Adipose tissue (tissue), 3 donors: ENCODE data around the gene WSCD2. TPM values are rescaled to one million over a fixed set of nuclear protein-coding genes. Genes with fewer than 3 reads are reported as not detected.

ENCODE experiments used
- H3K27ac ChIP-seq: one replicate; pipeline ENCODE4 v1.5.1; 2013; ENCODE audit warnings: low read depth, low read length
- WGBS, 3 donors: extraction: QIAGEN DNeasy Blood & Tissue Kit; methylation state at CpG; one replicate each; pipeline ENCODE4 v1.1.7; 2013; 5-methylcytosine and 5-hydroxymethylcytosine counted together
- polyA plus RNA-seq, 3 donors: library from polyadenylated mRNA; stranded (reverse); fragments of 200-250 nt; gene quantifications; one replicate each; pipeline ENCODE4 v1.2.3, GENCODE V29; 2013
- donor health status: healthy with polysubstance abuse.
- donor health status: Bipolar disorder and iron deficiency.
- donor health status: healthy.

The WSCD2 gene
- polyA plus RNA-seq, 3 donors: 0.07 to 0.90 (median 0.22) TPM

GRCh38 chr12:108265505-108265904, 136.4 kb downstream of the WSCD2 start:
- H3K27ac ChIP-seq: no peak overlapping the region
- 76 to 96% (median 92%) methylated on average over 1 of the region's 1 CpG for WGBS, 3 donors

DNA sequence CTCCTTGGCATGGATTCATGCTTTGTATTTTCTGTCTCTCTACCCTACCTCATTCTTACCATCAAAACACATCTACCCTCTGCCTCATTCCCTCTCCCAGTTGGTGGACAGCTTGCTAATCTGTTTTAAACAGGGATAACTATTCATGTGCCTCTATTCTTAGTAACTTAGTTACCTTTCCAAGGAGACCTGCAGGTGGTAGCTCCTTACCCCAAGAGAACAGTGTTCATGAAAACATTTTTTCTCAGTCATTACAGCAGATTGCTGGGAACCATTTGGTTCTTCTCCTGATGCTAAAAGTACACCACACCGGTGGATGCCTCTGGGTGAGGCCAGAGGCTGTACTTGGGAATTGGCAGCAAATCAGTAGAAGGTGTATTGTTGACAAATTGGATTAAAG, 137.0 kb downstream of the WSCD2 start:
- 61 to 88% (median 79%) methylated on average over 1 of the region's 1 CpG for WGBS, 3 donors
- no peak overlapping the region for H3K27ac ChIP-seq

- WGBS, 3 donors: 59 to 84% (median 84%) methylated on average over 4 of the region's 4 CpGs
- no peak overlapping the region for H3K27ac ChIP-seq
These were observed 138.4 kb downstream of the WSCD2 start for GRCh38 chr12:108267450-108267849.

DNA sequence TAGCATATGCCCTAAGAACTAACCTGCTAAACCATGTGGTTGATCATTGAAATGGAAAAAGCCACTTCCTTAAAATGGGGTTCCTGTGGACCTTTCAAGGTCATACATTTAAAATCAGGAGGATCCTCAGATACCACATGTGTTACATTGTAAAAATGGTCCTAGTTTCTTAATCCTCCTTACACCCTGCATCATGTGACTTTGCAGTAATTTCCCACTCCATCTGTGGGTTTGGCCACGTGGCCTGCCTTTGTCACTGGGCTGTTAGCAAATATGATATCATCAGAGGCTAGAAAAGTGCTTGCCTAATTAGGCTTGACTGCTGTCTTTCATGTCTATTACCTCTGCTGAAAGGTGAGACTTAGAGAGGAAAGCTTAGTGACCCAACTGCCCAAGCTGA, 139.3 kb downstream of the WSCD2 start:
- H3K27ac ChIP-seq: no peak overlapping the region
- WGBS, 3 donors: 31 to 57% (median 42%) methylated on average over 1 of the region's 1 CpG

DNA sequence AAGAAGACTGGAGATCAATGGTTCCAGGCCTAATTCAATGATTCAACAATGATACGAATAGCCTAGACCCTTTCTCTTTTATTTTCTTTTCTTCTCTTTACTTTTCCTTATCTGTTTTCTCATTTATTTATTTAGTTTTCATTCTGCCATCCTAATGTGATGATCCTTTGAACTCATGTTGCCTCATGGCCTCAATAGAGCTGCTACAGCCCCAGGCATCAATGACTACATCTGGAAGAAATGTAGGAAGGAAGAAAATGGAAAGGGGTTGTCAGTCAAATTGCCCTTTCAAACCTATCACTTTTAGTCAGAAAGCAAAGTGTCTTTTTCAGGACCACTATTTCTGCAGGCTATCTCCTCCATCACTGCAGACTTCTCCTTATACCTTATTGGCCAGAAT, 140.1 kb downstream of the WSCD2 start:
- no peak overlapping the region for H3K27ac ChIP-seq
- WGBS, 3 donors: 52 to 89% (median 87%) methylated on average over 1 of the region's 1 CpG

DNA sequence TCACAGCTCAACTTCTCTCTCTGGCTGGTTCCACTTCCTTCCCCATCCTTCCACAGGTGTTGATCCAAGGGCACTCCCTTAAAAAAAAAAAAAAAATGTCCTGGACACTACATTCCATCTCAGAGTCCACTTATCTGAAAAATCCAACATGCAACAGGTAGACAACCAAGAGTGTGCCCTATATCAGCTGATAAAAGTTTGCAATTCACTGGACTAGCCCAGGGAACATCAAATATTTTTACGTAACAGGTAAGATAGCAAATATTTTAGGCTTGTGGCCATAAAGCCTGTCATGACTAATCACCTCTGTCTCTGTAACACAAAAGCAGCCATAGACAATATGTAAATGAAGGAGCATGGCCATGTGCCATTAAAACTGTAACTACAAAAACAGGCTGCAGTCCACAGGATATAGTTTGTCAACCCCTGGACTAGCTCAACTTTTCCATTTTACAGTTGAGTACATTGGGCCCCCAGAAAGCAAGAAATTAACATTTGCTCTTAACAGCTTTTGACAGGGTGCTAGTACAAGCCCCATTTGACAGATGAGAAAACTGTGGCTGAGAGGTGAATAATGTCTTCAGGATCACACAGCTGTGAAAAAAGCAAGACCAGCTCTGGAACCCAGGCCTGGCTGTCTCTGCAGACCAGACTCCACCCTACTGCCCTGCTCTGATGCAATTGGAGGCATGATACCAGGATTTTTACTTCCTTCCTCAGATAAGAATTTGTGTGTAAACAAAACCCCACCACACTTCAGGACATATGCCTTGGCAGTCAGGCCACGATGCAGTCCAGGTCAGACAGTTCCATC, 141.2 kb downstream of the WSCD2 start:
- no peak overlapping the region for H3K27ac ChIP-seq
- WGBS, 3 donors: 33 to 50% (median 40%) methylated on average over 2 of the region's 2 CpGs

DNA sequence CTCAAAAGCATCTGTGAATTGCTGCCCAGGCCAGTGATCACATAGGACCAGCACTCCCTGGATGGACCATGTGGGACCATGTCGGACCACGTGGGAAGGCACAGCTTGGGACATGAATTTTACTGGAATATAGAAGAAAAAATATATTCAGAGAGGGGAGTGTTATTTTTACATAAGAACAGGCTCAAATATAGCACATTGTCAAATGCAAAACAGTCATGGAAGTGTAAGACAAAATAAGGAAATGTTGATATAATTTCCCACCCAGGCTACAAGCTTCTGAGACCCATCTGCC, 141.7 kb downstream of the WSCD2 start:
- WGBS, 3 donors: 50 to 68% (median 53%) methylated on average over 2 of the region's 2 CpGs
- H3K27ac ChIP-seq: no peak overlapping the region

DNA sequence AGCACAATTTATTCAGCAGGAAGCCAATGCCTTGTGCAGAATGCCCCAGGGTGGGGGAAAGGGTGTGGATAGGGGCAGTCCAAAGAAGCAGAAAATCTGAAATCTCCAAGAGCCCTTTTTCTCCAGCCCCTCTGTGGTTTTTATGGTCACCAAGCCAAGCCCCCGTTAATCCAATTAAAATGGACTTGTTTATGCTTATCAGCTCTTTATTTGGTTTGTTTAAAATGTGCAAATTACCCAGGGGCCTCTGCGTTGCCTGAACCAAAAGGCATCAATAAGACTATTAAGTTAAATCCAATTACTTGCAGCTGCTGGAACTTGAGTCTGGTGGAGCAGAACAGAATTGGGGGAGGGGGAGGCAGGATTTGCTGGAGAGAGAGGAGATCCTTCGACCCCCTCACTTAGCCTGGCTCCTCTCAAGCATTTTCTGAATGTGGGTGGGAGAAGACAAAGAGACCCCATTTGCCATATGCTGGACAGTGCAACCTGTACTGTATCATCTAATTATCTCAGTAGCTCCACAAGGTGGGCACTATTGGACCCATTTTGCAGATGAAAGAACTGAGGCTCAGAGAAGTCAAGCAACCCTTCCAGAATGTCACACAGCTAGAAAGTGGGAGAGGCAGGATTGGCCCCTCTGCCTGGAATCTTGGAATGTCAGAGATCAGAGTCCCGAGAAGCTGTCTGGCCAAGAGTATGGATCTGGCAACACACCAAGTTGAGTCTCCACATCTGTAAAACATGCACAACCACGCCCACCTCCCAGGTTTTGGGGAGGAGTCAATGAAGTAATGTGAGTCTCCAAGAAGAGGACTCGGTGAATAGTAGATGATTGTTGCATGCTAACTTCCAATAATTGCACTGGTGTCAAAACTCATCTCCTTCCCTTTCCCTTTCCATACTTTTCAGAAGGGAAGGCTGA, 143.1 kb downstream of the WSCD2 start:
- 56 to 72% (median 62%) methylated on average over 6 of the region's 6 CpGs for WGBS, 3 donors
- no peak overlapping the region for H3K27ac ChIP-seq

DNA sequence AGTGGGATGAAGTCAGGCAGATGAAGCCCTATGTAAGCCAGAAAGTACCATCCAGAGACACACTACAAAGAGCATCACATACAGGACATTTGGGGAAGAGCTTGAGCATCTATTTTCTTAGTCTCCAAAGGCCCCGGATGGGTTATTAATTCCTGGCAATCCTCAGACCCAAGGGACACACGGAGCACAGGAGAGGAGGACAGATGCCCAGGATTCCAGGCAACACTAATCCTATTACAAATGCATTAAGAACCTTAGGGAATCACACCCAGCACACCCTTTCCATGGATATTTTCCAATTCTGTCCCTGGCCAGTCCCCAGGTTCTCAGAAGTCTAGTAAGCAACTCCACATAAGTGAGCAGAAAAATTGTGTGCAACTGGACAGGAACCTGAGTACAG, 144.1 kb downstream of the WSCD2 start:
- 44 to 64% (median 52%) methylated on average over 2 of the region's 2 CpGs for WGBS, 3 donors
- H3K27ac ChIP-seq: no peak overlapping the region

DNA sequence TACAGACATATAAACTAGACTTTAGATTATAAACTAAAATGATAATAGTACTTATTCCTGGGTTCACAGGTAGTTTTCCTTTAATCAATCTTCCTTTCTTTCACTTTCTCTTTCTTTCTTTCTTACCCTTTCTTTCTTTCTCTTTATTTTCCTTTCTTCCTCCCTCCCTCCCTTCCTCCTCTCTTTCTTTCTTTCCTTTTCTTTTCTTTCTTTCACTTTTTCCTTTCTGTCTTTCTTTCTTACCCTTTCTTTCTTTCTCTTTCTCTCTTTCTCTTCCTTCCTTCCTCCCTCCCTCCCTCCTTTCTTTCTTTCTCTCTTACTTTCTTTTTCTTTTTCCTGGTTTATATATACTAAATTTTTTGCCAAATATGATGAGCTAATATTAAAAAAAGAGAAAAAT, 148.5 kb downstream of the WSCD2 start:
- H3K27ac ChIP-seq: no peak overlapping the region

DNA sequence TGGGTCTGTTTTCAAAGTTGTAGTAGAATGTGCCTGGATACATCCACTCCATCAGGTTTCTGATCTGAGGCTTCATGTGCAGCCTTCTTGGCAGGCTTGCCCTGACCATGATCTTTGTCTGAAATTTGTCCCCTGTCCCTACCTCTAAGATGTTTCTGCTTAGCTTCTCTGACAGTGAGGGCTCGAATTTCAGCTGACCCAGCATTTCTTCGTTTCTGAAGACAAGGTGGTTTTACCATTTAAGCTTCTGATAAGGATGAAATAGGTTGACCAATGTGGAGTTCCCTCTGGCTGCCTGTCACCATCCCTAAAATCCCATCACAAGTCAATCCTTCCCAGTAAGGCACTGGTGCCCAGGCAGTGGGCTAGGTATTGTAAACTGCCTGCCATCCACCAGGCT, 153.1 kb downstream of the WSCD2 start:
- 19 to 35% (median 30%) methylated on average over 2 of the region's 2 CpGs for WGBS, 3 donors

DNA sequence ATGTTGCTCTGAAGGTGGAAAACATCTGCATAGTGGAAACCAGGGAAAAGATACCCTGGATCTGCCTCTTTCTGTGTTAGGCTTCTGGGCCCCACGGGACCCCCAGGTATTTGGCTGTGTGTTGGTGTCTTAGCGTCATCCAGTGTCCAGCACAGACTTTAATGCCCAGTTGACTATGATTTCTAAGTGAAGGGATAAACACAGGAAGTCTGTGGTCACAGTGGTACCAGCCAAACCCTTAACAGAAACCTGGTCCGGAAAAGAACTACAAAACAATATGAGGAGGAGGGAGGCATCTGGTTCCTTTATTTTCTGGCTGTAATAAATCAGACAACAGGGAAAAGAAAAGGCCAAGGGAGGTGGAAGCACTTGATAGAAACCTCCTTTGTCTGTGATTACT, 153.6 kb downstream of the WSCD2 start:
- whole genome bisulfite sequencing, 3 donors: 26 to 65% (median 40%) methylated on average over 3 of the region's 3 CpGs
- H3K27ac ChIP-seq: no peak overlapping the region

More for the DNA sequence above, 153.1 kb downstream of the WSCD2 start:
- H3K27ac ChIP-seq: no peak overlapping the region

DNA sequence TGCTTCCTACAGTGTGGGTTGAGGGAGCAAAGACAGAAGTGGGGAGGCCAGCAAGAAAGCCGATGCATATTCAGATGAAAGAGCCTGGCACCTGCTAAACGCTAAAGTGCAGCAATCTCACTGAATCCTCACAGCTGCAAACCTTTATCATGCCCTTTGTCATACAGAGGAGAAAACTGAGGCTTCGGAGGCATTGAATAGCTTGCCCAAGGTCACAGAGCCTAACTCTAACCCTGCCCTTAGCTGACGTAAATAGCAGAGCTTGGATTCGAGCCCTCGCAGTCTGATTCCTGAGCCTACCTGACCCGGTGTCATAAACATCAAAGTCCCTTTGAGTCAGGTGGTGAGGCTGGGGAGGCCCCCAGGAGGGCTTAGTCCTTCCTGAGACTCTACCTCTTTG, 155.1 kb downstream of the WSCD2 start:
- no peak overlapping the region for H3K27ac ChIP-seq
- 43 to 71% (median 70%) methylated on average over 7 of the region's 7 CpGs for WGBS, 3 donors

DNA sequence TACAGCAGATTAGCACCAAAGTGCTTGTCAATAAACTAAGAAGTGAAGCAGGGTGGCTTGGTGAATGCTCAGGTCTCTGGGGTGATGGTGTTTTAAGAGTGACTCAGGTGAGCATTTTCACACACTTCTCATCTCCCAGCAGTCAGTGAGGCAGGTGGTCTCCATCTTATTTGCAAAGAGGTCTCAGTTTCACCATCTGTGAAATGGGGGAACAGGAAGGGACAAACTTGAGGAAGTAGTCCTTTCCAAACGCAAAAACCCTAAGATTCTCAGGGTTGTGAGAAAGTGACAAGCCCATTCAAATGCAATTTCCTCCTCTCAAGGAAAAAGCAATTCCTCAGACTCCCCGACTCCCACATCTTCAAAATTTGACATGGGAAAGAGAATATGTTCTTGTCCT, 155.9 kb downstream of the WSCD2 start:
- H3K27ac ChIP-seq: no peak overlapping the region
- WGBS, 3 donors: 39 to 53% (median 46%) methylated on average over 2 of the region's 2 CpGs

- 90 to 96% (median 95%) methylated on average over 3 of the region's 3 CpGs for WGBS, 3 donors
- no peak overlapping the region for H3K27ac ChIP-seq
These were observed 158.1 kb downstream of the WSCD2 start for GRCh38 chr12:108287227-108287626.

- 43 to 47% (median 45%) methylated on average over 11 of the region's 11 CpGs for WGBS, 3 donors
- no peak overlapping the region for H3K27ac ChIP-seq
These were observed 160.5 kb downstream of the WSCD2 start for GRCh38 chr12:108289350-108290161.

DNA sequence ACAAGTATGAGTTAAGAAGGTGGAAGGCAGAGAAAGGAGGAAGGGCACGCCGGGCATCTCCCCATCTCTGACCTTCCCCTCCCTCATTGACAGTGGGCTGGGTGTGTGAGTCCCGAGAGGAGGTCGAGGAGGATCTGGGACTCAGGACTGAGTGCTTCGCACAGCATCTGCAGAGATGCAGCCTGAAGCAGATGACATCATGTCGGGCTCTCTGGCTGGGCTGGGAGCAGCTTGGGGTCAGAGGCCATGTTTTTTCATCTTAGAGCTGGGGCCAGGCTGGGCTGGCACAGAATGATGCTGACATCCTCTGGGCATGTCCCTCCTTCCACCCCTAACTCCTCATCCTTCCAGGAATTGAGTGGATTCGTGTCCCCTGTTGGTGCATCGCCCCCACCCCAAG, 166.6 kb downstream of the WSCD2 start:
- 58 to 65% (median 58%) methylated on average over 8 of the region's 8 CpGs for WGBS, 3 donors
- no peak overlapping the region for H3K27ac ChIP-seq

- H3K27ac ChIP-seq: no peak overlapping the region
- 39 to 66% (median 41%) methylated on average over 3 of the region's 3 CpGs for WGBS, 3 donors
These were observed 167.9 kb downstream of the WSCD2 start for GRCh38 chr12:108296945-108297344.

DNA sequence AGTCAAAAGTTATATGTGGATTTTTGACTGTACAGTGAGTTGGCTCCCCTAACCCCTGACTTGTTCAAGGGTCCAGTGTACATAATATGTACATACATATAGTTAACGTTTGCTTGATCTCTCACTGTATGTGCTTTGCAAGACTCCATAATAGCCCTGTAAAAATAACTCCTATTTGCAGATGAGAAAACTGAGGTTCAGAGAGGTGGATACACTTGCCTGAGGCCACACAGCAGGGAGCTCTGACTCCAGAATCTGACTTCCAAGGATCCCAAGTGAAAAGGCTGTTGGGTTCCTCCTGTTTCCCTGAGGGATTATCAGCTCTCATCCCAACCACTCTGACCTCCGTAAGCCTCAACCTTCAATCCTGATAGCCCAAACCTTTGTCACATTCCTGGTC, 168.3 kb downstream of the WSCD2 start:
- no peak overlapping the region for H3K27ac ChIP-seq
- WGBS, 3 donors: 68 to 89% (median 85%) methylated on average over 2 of the region's 2 CpGs
